ENCODE data around the gene AAGAB.

DNA sequence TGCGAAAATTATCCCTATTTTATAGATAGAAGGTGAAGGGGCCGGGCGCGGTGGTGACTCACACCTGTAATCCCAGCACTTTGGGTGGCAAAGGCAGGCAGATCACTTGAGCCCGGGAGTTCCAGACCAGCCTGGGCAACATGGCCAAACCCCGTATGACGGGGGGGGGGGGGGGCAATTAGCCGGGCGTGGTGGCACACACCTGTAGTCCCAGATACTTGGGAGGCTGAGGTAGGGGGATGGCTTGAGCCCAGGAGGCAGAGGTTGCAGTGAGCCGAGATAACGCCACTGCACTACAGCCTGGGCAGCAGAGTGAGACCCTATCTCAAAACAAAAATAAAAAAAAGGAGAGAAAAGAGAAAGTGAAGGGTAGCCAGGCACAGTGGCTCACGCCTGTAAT lies 1.4 kb downstream of the AAGAB start:
- TF ChIP-seq ELF4 (IDR thresholded peaks at IDR 0.05) (no peak), TARDBP (IDR thresholded peaks at IDR 0.05) (no peak), FOXA1 (IDR thresholded peaks at IDR 0.05) (no peak), HDGF (IDR thresholded peaks at IDR 0.05; ENCODE audit: borderline replicate concordance) (no peak)
- TF ChIP-seq, protein P1, sequence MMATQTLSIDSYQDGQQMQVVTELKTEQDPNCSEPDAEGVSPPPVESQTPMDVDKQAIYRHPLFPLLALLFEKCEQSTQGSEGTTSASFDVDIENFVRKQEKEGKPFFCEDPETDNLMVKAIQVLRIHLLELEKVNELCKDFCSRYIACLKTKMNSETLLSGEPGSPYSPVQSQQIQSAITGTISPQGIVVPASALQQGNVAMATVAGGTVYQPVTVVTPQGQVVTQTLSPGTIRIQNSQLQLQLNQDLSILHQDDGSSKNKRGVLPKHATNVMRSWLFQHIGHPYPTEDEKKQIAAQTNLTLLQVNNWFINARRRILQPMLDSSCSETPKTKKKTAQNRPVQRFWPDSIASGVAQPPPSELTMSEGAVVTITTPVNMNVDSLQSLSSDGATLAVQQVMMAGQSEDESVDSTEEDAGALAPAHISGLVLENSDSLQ (IDR thresholded peaks at IDR 0.05): no peak
